ENCODE data around the gene TM9SF1.
A peak's percentile ranks its signal among the peaks of the same experiment; 100 is the strongest.

TM9SF1 gene

DNA sequence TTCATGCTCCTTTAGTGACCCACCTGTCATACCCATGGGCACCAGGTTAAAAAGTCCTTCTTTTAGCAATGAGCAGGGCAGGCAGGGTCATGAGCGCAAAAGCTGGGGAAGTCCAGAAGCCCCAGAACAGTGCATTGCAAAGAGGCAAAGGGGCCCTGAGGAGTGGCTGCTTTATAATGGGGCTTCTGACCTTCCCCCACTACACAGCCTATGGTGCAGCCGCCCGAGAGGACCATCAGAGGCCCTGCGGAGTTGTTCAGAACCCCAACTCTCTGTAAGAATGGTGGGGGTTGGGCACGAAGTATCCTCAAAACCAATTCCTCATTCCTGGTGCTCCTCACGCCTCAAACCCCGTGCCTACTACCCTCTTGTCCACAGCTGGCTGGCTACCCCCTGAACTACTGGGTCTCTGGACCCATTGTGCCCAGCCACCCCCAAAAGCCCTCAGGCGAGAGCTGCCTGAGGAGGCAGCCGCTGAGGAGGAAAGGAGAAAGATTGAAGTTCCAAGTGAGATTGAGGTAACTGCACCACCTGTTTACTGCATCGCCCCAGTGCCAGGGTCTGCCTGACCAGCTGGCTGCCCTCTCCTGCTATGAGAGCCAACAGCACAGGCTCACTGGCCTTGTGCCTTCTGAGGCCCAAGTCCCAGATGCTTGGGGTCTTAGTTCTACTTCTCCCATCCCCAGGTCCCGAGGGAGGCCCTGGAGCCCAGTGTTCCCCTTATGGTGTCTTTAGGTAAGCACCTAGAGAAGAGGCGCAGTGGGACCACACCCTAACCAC, 16.7 kb downstream of the TM9SF1 start:
- DNase-seq, result no peak

DNA sequence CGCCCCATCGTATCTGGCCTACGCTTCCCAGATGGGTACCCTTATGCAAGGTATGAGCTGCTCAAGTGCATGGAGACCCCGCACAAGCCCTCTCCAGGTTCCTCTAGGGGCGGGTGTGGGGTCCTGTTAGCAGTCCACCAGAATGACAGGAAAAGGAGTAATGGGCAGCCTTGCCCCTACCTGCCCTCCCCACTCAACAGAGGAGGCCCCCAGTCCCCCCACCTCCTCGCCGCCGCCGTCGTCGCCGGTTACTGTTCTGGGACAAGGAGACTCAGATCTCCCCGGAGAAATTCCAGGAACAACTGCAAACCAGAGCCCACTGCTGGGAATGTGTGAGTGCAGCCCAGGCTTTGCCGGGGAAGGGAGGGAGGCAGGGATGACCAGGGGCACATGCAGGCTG, 17.4 kb downstream of the TM9SF1 start:
- DNase-seq, result no peak

DNA sequence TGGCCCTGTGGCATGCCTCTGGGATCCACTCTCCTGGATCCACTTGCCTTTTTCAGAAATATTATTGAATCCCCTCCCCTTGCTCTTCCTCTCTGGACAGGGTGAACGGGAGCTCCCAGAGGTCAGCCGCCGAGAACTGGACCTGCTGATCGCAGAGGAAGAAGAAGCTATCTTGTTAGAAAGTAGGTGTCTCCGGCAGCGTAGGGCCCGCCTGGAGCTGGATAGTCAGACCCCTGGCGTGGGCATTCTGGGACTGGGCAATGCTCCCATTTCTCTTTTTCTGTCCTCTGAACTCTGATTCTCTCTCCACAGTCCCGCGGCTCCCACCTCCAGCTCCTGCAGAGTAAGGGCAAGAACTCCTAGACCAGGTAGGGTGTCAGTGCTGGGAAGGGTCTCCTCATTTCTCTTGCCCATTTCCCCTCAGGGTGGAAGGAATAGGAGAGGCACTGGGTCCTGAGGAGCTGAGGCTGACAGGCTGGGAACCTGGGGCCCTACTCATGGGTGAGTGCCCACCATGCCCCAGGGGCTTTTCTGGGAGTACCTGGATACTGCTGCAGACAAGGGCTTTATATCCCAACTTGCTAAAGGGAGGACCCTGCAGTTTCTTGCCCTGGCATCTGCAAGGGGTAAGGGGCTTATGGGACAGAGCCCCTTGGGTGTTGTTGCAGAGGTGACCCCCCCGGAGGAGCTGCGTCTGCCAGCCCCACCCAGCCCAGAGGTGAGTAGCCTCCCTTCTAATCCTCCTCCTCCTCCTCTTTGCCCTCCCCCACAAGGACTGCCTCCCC, 18.0 kb downstream of the TM9SF1 start:
- no peak for DNase-seq

DNA sequence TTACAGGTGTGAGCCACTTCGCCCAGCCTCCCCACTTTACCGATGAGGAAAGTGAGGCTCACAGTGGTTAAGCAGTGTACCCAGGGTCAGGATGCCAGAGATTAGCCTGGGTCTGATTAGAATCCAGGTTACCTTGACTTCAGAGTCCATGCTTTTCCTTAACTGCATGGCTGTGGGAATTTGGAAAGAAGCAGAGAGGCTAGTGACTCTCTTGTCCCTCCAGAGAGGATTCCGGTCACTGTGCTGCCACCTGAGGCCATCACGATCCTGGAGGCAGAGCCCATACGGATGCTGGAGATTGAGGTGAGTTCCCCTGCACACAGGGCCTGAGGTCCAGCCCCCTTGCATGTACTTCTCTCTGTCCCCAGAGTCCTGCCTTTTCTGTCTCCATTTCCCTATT, 18.6 kb downstream of the TM9SF1 start:
- DNase-seq, result no peak

GRCh38 chr14:24172871-24173281, 22.4 kb downstream of the TM9SF1 start:
- DNase-seq, result no peak

DNA sequence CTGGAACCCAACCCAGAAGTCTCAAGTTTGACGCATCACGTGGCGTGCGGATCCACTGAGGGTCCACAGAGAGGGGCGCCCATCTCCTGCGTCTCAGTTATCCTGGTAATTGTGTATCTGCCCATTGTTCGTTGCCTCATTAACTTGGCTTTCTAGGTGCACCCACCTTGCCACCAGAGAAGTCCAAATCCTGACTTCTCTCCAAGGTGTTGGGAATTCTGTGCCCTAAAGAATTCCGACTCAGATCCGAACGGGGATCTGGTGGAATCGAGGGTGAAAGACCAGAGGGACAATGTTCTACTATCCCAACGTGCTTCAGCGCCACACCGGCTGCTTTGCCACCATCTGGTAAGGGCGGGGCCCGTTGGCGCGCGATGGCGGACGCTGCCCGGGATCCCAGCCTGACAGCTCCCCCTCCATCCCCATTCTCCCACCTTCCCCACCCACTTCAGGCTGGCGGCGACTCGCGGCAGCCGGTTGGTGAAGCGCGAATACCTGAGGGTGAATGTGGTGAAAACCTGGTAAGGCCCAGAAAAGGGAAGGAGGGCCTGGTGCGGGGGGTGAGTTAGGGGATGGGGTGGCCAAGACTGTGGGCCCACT, 22.9 kb downstream of the TM9SF1 start:
- no peak for DNase-seq

DNA sequence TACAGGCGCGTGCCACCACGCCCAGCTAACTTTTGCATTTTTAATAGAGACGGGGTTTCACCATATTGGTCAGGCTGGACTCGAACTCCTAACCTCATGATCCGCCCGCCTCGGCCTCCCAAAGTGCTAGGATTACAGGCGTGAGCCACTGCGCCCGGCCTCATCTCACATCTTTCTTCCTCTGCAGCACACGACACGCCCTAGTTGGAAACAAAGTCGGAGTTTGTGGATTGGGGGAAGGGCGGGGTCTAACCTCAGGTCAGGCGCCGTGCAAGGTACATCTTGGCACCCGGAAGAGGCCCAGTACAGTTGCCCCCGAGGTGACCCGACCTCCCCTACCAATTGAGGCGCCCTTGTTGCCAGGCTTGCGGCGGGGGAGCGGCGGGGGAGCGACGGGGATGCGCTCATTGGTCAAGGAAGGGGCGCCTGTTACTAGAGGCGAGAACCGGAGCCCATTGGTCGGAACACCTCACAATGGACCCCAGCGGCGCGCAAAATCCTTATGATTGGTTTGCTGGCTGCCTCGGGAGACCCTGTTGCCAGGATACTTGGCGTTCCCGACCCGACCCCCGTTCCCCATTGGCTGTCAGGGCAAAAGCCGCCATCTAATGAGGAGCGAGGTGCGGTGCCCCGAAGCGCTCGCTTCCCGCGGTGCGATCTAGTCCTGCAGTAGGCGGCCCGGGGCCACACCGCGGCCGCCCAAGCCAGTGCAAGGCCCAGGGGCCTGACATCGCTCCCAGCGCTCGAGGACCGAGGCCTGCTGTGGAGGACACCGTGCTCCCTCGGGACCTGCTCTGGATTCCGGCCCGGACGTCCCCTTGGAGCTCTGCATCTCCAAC, 23.6 kb downstream of the TM9SF1 start, which contains the start of gene REC8:
Gene REC8 (plus strand): TSS at position 659 of the 839 bp plus-strand sequence. CDS start 473 bp downstream, outside the sequence.
- peak; percentile 87 for DNase-seq

DNA sequence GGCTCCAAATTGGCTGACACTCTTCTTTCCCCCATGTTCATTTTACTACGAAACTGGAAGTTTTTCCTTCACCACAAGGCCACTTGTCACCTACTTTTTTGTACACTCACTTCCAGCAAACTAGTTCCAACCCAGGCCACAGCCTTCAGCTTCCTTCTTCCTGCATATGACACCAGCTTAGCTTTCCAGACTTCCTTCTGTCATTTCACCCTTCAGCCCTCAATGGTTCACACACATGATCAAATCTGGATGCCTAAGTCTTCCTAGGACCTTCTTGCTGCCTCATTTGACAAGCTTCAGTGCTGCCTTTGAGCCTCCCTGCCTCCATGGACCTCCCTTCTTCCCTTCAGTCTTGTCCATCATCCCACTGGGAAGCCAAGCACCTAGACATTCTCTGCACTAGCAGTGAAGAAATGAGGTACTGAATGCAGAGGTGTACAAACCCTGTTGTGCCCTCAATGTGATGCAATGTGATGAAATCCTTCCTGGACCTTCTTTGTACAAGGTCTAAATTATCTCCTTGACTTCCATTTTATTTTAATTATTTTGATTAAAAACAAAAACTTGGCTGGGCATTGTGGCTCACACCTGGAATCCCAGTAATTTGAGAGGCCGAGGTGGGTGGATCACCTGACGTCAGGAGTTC, 27.6 kb downstream of the TM9SF1 start:
- no peak for DNase-seq

- DNase-seq, result no peak
These were observed 29.5 kb downstream of the TM9SF1 start for GRCh38 chr14:24165785-24166184.

- DNase-seq, result no peak
These were observed 30.7 kb downstream of the TM9SF1 start for GRCh38 chr14:24164518-24164991.

DNA sequence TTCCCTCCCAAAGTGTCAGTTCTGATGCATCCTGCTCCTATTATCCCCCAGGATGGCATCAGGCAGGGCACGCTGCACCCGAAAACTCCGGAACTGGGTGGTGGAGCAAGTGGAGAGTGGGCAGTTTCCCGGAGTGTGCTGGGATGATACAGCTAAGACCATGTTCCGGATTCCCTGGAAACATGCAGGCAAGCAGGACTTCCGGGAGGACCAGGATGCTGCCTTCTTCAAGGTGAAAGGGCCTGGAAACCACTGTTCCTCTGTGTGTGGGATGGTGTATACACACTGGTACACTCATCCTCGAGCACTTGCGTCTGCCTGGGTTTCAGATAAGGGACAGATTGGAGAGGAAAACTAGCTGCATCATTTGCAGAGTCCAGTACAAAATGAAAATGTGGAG, 33.1 kb downstream of the TM9SF1 start:
- DNase-seq, result no peak

DNA sequence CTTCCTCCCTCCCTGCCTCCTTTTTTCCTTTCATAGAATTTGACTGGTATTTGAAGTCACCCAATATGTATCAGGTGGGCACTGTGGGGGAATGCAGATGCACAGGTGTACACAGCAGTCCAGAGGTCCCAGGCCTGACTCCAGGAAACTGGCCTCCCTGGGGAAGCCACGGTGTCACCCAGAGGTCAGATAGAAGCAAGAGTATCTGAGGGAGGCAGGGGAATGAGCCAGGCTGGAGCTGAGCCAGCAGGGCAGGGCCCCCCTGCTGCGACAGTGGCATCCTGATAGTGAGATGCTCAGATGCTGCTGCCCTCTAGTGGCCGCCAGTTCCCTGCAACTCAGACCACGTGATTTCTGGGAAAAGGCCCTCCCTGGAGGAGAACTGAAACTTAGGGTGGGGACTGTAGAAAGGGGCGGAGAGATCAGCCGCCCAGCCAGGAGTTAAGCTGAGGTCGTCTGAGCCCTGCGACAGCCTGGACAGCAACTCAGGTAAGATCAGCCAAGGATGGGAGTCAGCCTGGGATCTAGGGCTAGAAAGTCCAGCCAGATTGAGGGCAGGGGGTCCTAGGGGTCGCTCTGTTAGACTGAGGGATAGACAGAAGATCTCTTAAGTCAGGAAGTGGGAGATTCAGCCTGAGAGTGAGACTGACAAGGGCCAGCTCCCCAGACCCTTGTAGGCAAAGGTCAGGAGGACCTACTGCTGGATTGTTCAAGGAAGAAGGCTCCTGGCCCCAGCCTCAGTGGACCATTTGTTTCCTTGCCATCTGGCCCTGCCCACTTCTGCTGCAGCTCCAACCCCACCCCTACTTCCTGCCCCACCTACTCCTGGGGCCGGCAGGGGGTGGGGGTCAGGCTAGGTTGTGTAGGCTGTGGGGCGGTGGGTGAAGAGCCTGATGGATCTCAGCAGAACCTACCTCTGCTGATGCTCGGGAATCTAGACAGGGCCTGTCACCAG, 34.1 kb downstream of the TM9SF1 start, which contains the start of gene IRF9:
Gene IRF9 (plus strand): TSS at position 416 of the 955 bp plus-strand sequence. CDS start 880 bp downstream, outside the sequence.
- peak; percentile 96 for DNase-seq

DNA sequence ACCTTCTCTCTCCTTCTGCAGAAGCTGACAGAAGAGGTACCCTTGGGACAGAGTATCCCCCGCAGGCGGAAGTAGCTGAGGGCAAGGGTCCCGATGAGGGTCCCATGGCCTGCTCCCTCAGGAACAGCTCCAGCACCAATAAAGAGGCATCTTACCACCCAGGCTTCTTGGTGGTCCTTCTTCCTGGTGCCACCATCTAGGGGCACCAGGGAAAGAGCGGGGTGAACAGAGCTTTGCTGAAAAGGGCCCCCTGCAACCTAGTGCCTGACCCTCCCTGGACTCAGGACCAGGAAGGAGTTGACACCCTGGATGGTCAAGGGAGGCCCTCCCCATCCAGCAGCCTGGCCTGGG, 34.8 kb downstream of the TM9SF1 start:
- DNase-seq, result no peak

- no peak for DNase-seq
These were observed 35.3 kb downstream of the TM9SF1 start for GRCh38 chr14:24159777-24160498.

- no peak for DNase-seq
These were observed 37.9 kb downstream of the TM9SF1 start for GRCh38 chr14:24157331-24157730.

DNA sequence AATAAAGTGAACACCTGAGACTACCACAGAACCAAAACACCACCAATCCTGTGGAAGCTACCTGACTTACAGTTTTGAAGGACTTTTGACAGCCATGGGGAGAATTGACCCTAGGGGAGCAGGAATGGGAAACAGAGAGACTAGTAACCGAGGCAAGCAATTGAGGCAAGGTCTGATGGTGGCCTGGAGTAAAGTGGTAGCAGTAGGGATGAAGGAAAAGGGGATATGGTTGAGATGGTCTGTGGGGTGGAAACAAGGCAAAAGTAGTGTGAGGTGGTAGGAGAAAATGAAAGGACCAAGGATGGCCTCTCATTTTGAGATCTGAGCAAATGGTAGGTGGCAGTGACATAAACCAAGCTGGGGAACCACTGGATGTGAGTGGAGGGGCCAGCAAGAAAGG, 38.4 kb downstream of the TM9SF1 start:
- no peak for DNase-seq

GRCh38 chr14:24155100-24155499, 40.1 kb downstream of the TM9SF1 start:
- DNase-seq, result no peak

DNA sequence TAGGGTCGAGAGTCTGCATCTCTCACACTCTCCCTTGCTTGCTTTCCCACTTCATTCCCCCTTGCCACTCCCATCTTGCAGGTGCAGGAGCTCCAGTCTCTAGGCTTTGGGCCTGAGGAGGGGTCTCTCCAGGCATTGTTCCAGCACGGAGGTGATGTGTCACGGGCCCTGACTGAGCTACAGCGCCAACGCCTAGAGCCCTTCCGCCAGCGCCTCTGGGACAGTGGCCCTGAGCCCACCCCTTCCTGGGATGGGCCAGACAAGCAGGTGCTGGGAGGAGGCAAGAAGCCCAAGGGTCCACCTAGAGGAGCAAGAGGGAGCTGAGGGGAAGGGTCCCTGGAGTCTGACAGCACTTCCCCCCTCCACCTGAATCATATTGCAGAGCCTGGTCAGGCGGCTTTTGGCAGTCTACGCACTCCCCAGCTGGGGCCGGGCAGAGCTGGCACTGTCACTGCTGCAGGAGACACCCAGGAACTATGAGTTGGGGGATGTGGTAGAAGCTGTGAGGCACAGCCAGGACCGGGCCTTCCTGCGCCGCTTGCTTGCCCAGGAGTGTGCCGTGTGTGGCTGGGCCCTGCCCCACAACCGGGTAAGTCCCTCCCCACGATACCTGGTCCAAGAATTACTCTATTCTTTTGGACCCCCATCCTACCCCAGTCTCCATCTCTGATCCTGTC, 43.7 kb downstream of the TM9SF1 start:
- no peak for DNase-seq

- no peak for DNase-seq
These were observed 44.2 kb downstream of the TM9SF1 start for GRCh38 chr14:24150993-24151392.

DNA sequence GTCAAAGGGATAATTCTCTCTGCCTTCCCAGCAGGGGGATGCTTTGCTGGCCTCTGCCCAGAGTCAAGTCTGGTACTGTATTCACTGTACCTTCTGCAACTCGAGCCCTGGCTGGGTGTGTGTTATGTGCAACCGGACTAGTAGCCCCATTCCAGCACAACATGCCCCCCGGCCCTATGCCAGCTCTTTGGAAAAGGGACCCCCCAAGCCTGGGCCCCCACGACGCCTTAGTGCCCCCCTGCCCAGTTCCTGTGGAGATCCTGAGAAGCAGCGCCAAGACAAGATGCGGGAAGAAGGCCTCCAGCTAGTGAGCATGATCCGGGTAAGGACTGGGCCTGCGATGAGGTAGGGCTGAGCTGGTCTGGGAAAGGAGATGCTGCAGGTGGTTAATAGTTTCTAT, 44.7 kb downstream of the TM9SF1 start:
- no peak for DNase-seq
